Activated CD4-positive, alpha-beta T cell treated with anti-CD3 and anti-CD28 coated beads, Interleukin-2, amount 10 ng/mL, durations not matched to agents 7 days and 5 days (primary cell): ENCODE results near the gene DDAH2. TPM values are rescaled to one million over a fixed set of nuclear protein-coding genes. Genes with fewer than 3 reads are reported as not detected.

ENCODE experiments used
- microRNA-seq: library from miRNA; unstranded; fragments of <30 nt; microRNA quantifications from one replicate; pipeline ENCODE4 v1.2.0, GENCODE V29; 2021; ENCODE audit warnings: borderline microRNAs expressed, borderline replicate concordance
- total RNA-seq, 2 experiments: library from RNA; stranded (reverse); gene quantifications; one replicate each; pipeline ENCODE4 v1.2.3, GENCODE V29; 2021

Gene DDAH2
- total RNA-seq, 2 experiments from 2014 or later = 13.3 to 15.4 TPM

Small RNAs within 50 kb of the gene (microRNA-seq; reads per million reads assigned to microRNA genes)
- not detected for gene MIR4646

Other genes with a start within 250 kb of the DDAH2 start
- gene MICB, start 231.2 kb downstream of the DDAH2 start, total RNA-seq = 10 to 100 TPM; 54.2 to 55.7 TPM
- gene MCCD1, start 200.3 kb downstream of the DDAH2 start, total RNA-seq = not detected
- gene DDX39B, start 187.3 kb downstream of the DDAH2 start, total RNA-seq = 100 to 1,000 TPM; 420 to 442 TPM
- 1 to 10 TPM; 3.6 to 3.7 TPM for gene ATP6V1G2, start 182.7 kb downstream of the DDAH2 start, total RNA-seq
- gene NFKBIL1, start 181.7 kb downstream of the DDAH2 start, total RNA-seq = 10 to 100 TPM; 15.8 to 16.0 TPM
- 10 to 100 TPM; 20.9 to 27.0 TPM for gene LTA, start 157.0 kb downstream of the DDAH2 start, total RNA-seq
- gene TNF, start 153.7 kb downstream of the DDAH2 start, total RNA-seq = 10 to 100 TPM; 46.5 to 47.1 TPM
- 100 to 1,000 TPM; 585 to 747 TPM for gene LTB, start 146.9 kb downstream of the DDAH2 start, total RNA-seq
- gene LST1, start 143.0 kb downstream of the DDAH2 start, total RNA-seq = 10 to 100 TPM; 33.3 to 36.8 TPM
- 10 to 100 TPM; 20.0 to 23.8 TPM for gene NCR3, start 136.3 kb downstream of the DDAH2 start, total RNA-seq
- gene AIF1, start 114.1 kb downstream of the DDAH2 start, total RNA-seq = 10 to 100 TPM; 48.0 to 54.2 TPM
- 100 to 1,000 TPM; 240 to 246 TPM for gene PRRC2A, start 108.6 kb downstream of the DDAH2 start, total RNA-seq
- gene BAG6, start 76.6 kb downstream of the DDAH2 start, total RNA-seq = 100 to 1,000 TPM; 268 to 286 TPM
- 1 to 10 TPM; 3.9 to 4.5 TPM for gene APOM, start 73.4 kb downstream of the DDAH2 start, total RNA-seq
- gene C6orf47, start 68.5 kb downstream of the DDAH2 start, total RNA-seq = 10 to 100 TPM; 20.2 to 20.9 TPM
- 10 to 100 TPM; 34.4 to 42.9 TPM for gene GPANK1, start 64.3 kb downstream of the DDAH2 start, total RNA-seq
- gene CSNK2B, start 63.2 kb downstream of the DDAH2 start, total RNA-seq = 100 to 1,000 TPM; 218 to 273 TPM
- 10 to 100 TPM; 26.0 to 27.4 TPM for gene LY6G5B, start 59.3 kb downstream of the DDAH2 start, total RNA-seq
- 1 to 10 TPM; 1.7 to 2.1 TPM for gene LY6G5C, start 48.2 kb downstream of the DDAH2 start, total RNA-seq
- 10 to 100 TPM; 47.2 to 54.1 TPM for gene ABHD16A, start 26.0 kb downstream of the DDAH2 start, total RNA-seq
- gene LY6G6F, start 22.4 kb downstream of the DDAH2 start, total RNA-seq = not detected
- not detected for gene LY6G6D, start 14.0 kb downstream of the DDAH2 start, total RNA-seq
- gene LY6G6C, start 7.6 kb downstream of the DDAH2 start, total RNA-seq = not detected
- gene MPIG6B, start 5.9 kb downstream of the DDAH2 start, total RNA-seq = under 1 TPM; 0.15 to 0.19 TPM
- 100 to 1,000 TPM; 525 to 561 TPM for gene CLIC1, start 7.2 kb upstream of the DDAH2 start, total RNA-seq
- gene MSH5, start 10.7 kb upstream of the DDAH2 start, total RNA-seq = 10 to 100 TPM; 56.1 to 58.0 TPM
- gene SAPCD1, start 33.4 kb upstream of the DDAH2 start, total RNA-seq = 10 to 100 TPM in 1 of 2 experiments, 1 to 10 TPM in 1; 9.8 to 12.0 TPM
- 1 to 10 TPM; 5.2 to 5.4 TPM for gene VWA7, start 48.0 kb upstream of the DDAH2 start, total RNA-seq
- 100 to 1,000 TPM in 1 of 2 experiments, 10 to 100 TPM in 1; 85.0 to 100 TPM for gene VARS1, start 66.5 kb upstream of the DDAH2 start, total RNA-seq
- gene LSM2, start 77.7 kb upstream of the DDAH2 start, total RNA-seq = 100 to 1,000 TPM; 103 to 109 TPM
- 1 to 10 TPM; 3.3 to 3.5 TPM for gene HSPA1L, start 86.0 kb upstream of the DDAH2 start, total RNA-seq
- gene HSPA1A, start 86.2 kb upstream of the DDAH2 start, total RNA-seq = 10 to 100 TPM; 89.8 to 92.7 TPM
- gene HSPA1B, start 98.4 kb upstream of the DDAH2 start, total RNA-seq = 10 to 100 TPM; 44.0 to 47.2 TPM
- 10 to 100 TPM; 16.7 to 17.0 TPM for gene NEU1, start 133.5 kb upstream of the DDAH2 start, total RNA-seq
- under 1 TPM in 1 of 2 experiments, not detected in 1; 0.15 TPM for gene SLC44A4, start 149.7 kb upstream of the DDAH2 start, total RNA-seq
- 10 to 100 TPM; 70.4 to 71.6 TPM for gene EHMT2, start 168.4 kb upstream of the DDAH2 start, total RNA-seq
- gene ZBTB12, start 172.8 kb upstream of the DDAH2 start, total RNA-seq = 1 to 10 TPM; 1.3 to 1.8 TPM
- gene C2, start 198.4 kb upstream of the DDAH2 start, total RNA-seq = 1 to 10 TPM in 1 of 2 experiments, under 1 TPM in 1; 0.57 to 1.3 TPM
- gene CFB, start 216.8 kb upstream of the DDAH2 start, total RNA-seq = under 1 TPM in 1 of 2 experiments, not detected in 1; 0.37 TPM
- 10 to 100 TPM; 65.2 to 72.3 TPM for gene NELFE, start 229.7 kb upstream of the DDAH2 start, total RNA-seq
- 100 to 1,000 TPM in 1 of 2 experiments, 10 to 100 TPM in 1; 88.0 to 101 TPM for gene SKIC2, start 229.9 kb upstream of the DDAH2 start, total RNA-seq
- 10 to 100 TPM; 20.4 to 21.8 TPM for gene DXO, start 242.8 kb upstream of the DDAH2 start, total RNA-seq